Midbrain (tissue), 1 donor: ENCODE results near the gene CADPS.

Source experiments
- DNase-seq: peaks from one replicate; lab custom pipeline; 2025; lab: John Stamatoyannopoulos, UW

Gene CADPS

GRCh38 chr3:62439176-62439813 is 435.9 kb downstream of the CADPS start:
- DNase-seq = no peak

- no peak for DNase-seq
Measured at GRCh38 chr3:62436785-62437184, 438.4 kb downstream of the CADPS start.

- DNase-seq = no peak
Measured at GRCh38 chr3:62433396-62433795, 441.8 kb downstream of the CADPS start.

GRCh38 chr3:62421207-62421606 is 454.0 kb downstream of the CADPS start:
- no peak for DNase-seq

- no peak for DNase-seq
Measured at GRCh38 chr3:62416144-62416543, 459.1 kb downstream of the CADPS start.

- DNase-seq = no peak
Measured at GRCh38 chr3:62415312-62415801, 459.9 kb downstream of the CADPS start.

GRCh38 chr3:62414786-62415185 is 460.4 kb downstream of the CADPS start:
- no peak for DNase-seq

- DNase-seq = no peak
Measured at GRCh38 chr3:62413687-62414086, 461.5 kb downstream of the CADPS start.

GRCh38 chr3:62406945-62407344 is 468.3 kb downstream of the CADPS start:
- no peak for DNase-seq

GRCh38 chr3:62405566-62405965 is 469.6 kb downstream of the CADPS start:
- DNase-seq = no peak

GRCh38 chr3:62405135-62405534 is 470.1 kb downstream of the CADPS start:
- DNase-seq = no peak

GRCh38 chr3:62404321-62404720 is 470.9 kb downstream of the CADPS start:
- DNase-seq = no peak

GRCh38 chr3:62403765-62404164 is 471.5 kb downstream of the CADPS start:
- DNase-seq = no peak

- DNase-seq = no peak
Measured at GRCh38 chr3:62392626-62393292, 482.5 kb downstream of the CADPS start.

GRCh38 chr3:62387251-62387650 is 488.0 kb downstream of the CADPS start:
- no peak for DNase-seq

GRCh38 chr3:62379321-62379798 is 495.9 kb downstream of the CADPS start:
- no peak for DNase-seq

- no peak for DNase-seq
Measured at GRCh38 chr3:62378921-62379320, 496.3 kb downstream of the CADPS start.

- no peak for DNase-seq
Measured at GRCh38 chr3:62378311-62378789, 496.9 kb downstream of the CADPS start.

- DNase-seq = no peak
Measured at GRCh38 chr3:62376906-62377877, 498.0 kb downstream of the CADPS start.

- no peak for DNase-seq
Measured at GRCh38 chr3:62376454-62376720, 498.8 kb downstream of the CADPS start.

GRCh38 chr3:62375655-62376453 is 499.4 kb downstream of the CADPS start:
- no peak for DNase-seq
